ENCODE results near the gene CERS6. TPM values are rescaled to one million over a fixed set of nuclear protein-coding genes. Genes with fewer than 3 reads are reported as not detected.

The CERS6 gene
- total and polyA plus RNA-seq, 10 of the 15 experiments (the other 5 are each of a cell fraction or from before 2014, with no cell fraction given) = 1.3 to 20.4 (median 14.1) TPM

DNA sequence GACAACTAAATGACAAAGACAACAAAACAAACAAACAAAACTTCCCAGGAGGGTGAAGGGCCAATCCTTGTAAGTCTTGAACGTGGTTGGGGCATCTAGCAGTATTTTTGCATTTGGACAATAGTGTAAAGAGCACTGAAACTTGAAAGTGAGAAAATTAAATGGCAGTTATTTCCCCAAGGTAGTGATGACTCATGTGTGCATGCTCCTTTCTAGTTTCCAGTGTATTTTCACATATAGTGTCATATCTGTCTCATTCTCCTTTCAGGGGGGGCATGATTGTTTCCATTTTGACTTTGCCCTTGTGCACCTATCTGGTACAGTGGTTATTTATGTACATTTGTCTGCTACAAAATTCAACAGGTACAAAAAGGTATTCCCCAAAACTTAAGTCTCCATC, 39.5 kb downstream of the CERS6 start (continued):
- TF ChIP-seq ZBTB4 (CRISPR knock-in tag; IDR thresholded peaks at IDR 0.05) (no peak), NR2C1 (IDR thresholded peaks at IDR 0.05) (no peak)

GRCh38 chr2:168496906-168497305, 40.8 kb downstream of the CERS6 start:
- ChIA-PET POLR2A (no interaction called here), RAD21 (ENCODE audit: unreplicated experiment) (no interaction called here), SMC1A (ENCODE audit: uncharacterized antibody, unreplicated experiment) (interaction anchor here (1.1 kb wide), 1 partner anchor 13 kb away, joined by 3 read pairs; no protein-coding TSS in a partner anchor), CTCF (interaction anchor here (1.3 kb wide), 1 partner anchor 9 kb away, joined by 3 read pairs; no protein-coding TSS in a partner anchor)
- Histone ChIP-seq H3K36me3 (ENCODE audit: control insufficient read depth in 2 of 2, insufficient read depth in 2 of 2, low read length in 1 of 2) (peaks cover 0 to 12% of the 10 kb centered on the region in 2 experiments), H3K9ac (ENCODE audit: control insufficient read depth, insufficient read depth, low read length) (no peak overlapping the region), H3K4me1 (ENCODE audit: control insufficient read depth, insufficient read depth, low read length) (peaks cover 34% of the 10 kb centered on the region), H3K79me2 (ENCODE audit: control insufficient read depth, insufficient read depth, low read length) (peaks cover 82% of the 10 kb centered on the region), H4K20me1 (ENCODE audit: control insufficient read depth, insufficient read depth) (no peaks in the 10 kb centered on the region), H3K9me3 (replicated peaks; ENCODE audit: control insufficient read depth, insufficient read depth, low read length) (peaks cover 52% of the 10 kb centered on the region), H3K27me3 (replicated peaks in 1 of 2; ENCODE audit: control insufficient read depth in 2 of 2, insufficient read depth in 2 of 2, low read length in 1 of 2) (no peaks in the 10 kb centered on the region), H3K4me3 (no peak overlapping the region), H2AFZ (ENCODE audit: control insufficient read depth, low read depth, low read length) (no peak overlapping the region), H3K27ac (ENCODE audit: control insufficient read depth, insufficient read depth) (peak overlapping the region; percentile 67; the same call in 1 of the 2 replicates), H3K4me2 (ENCODE audit: control insufficient read depth, insufficient read depth) (no peak overlapping the region)
- intact Hi-C loops (cut with micrococcal nuclease; ENCODE audit: unreplicated experiment) = loop anchor here (5.0 kb wide), 1 partner anchor 35 kb away; no protein-coding TSS in a partner anchor
- BruUV-seq (replicated peaks) = no TSS peak
- no peak for DNase-seq (ENCODE audit: low read depth, low spot score)
- ATAC-seq = no peak
- 93% methylated on average over 2 of the region's 2 CpGs for WGBS (ENCODE audit: insufficient coverage, insufficient replicate concordance, low lambda C conversion rate, missing lambda C conversion rate)
- no peak for FAIRE-seq
- in situ Hi-C loops (cut with MboI) = no loop called here
- no peak for TF ChIP-seq NFIC (IDR thresholded peaks at IDR 0.05; ENCODE audit: low read depth, low read length)
- TF ChIP-seq, protein P1, sequence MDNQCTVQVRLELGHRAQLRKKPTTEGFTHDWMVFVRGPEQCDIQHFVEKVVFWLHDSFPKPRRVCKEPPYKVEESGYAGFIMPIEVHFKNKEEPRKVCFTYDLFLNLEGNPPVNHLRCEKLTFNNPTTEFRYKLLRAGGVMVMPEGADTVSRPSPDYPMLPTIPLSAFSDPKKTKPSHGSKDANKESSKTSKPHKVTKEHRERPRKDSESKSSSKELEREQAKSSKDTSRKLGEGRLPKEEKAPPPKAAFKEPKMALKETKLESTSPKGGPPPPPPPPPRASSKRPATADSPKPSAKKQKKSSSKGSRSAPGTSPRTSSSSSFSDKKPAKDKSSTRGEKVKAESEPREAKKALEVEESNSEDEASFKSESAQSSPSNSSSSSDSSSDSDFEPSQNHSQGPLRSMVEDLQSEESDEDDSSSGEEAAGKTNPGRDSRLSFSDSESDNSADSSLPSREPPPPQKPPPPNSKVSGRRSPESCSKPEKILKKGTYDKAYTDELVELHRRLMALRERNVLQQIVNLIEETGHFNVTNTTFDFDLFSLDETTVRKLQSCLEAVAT (IDR thresholded peaks at IDR 0.05) = no peak
- no peak for TF ChIP-seq IKZF2 (IDR thresholded peaks at IDR 0.05)
- no peak for TF ChIP-seq RAD51 (IDR thresholded peaks at IDR 0.05)
- TF ChIP-seq EP300 (IDR thresholded peaks at IDR 0.05; ENCODE audit: borderline replicate concordance in 1 of 2, control insufficient read depth in 1 of 2, low read depth in 2 of 2, low read length in 2 of 2) = no peak
- no peak for TF ChIP-seq POLR2AphosphoS2 (IDR thresholded peaks at IDR 0.05; ENCODE audit: low read depth, low read length)
- no peak for TF ChIP-seq FOXK2 (IDR thresholded peaks at IDR 0.05)
- no peak for TF ChIP-seq SRF (IDR thresholded peaks at IDR 0.05; ENCODE audit: low read depth in 2 of 2, low read length in 2 of 2)
- TF ChIP-seq KAT2A (conservative IDR thresholded peaks at IDR 0.05; ENCODE audit: control insufficient read depth, low read depth, low read length) = no peak
- TF ChIP-seq EED (IDR thresholded peaks at IDR 0.05; ENCODE audit: low read depth) = no peak
- no peak for TF ChIP-seq TCF3 (IDR thresholded peaks at IDR 0.05; ENCODE audit: borderline replicate concordance, insufficient read depth, low read depth, low read length)
- TF ChIP-seq ZNF687 (IDR thresholded peaks at IDR 0.05) = no peak
- TF ChIP-seq PML (IDR thresholded peaks at IDR 0.05; ENCODE audit: low read length) = no peak

Measured in GM12878 (cell line).